GM18505 (cell line): Measurements from ENCODE around the gene DDO.
"Not testable (repeated sequence)": the region's sequence is repeated elsewhere in the genome, so short reads cannot be mapped to it uniquely, and the experiment has no call there.

Source experiments
- ATAC-seq: cut with Tn5 transposase; IDR thresholded peaks from one replicate; pipeline ENCODE4 v1.9.1; 2021; ENCODE audit not compliant: unreplicated experiment
- POLR2A ChIP-seq: IDR thresholded peaks from 4 replicates; pipeline ENCODE4 v1.6.1; 2011; ENCODE audit warnings: borderline replicate concordance; ENCODE audit not compliant: insufficient read depth, insufficient read length; ENCODE audit errors: extremely low read depth

DDO gene

GRCh38 chr6:110353457-110354001 is 61.8 kb downstream of the DDO start:
- TF ChIP-seq POLR2A = no peak
- ATAC-seq = no peak

GRCh38 chr6:110352563-110353262 is 62.7 kb downstream of the DDO start:
- no peak for ATAC-seq
- no peak for TF ChIP-seq POLR2A

GRCh38 chr6:110351986-110352385 is 63.4 kb downstream of the DDO start:
- no peak for ATAC-seq
- no peak for TF ChIP-seq POLR2A

- TF ChIP-seq POLR2A = no peak
Measured at GRCh38 chr6:110351546-110351945, 63.8 kb downstream of the DDO start.

GRCh38 chr6:110350593-110350992 is 64.8 kb downstream of the DDO start:
- ATAC-seq = not testable (repeated sequence)

More at GRCh38 chr6:110351546-110351945, 63.8 kb downstream of the DDO start:
- no peak for ATAC-seq

GRCh38 chr6:110348961-110349690 is 66.2 kb downstream of the DDO start:
- TF ChIP-seq POLR2A = no peak
- no peak for ATAC-seq

- no peak for TF ChIP-seq POLR2A
- no peak for ATAC-seq
Measured at GRCh38 chr6:110345025-110345424, 70.3 kb downstream of the DDO start.

GRCh38 chr6:110342759-110343158 is 72.6 kb downstream of the DDO start:
- no peak for ATAC-seq
- TF ChIP-seq POLR2A = no peak
